GOT3 (cell line): Measurements from ENCODE around the gene SPATA45.

ENCODE experiments used
- DNase-seq: peaks from one replicate; lab custom pipeline; 2025; ENCODE audit warnings: mixed read lengths; lab: John Stamatoyannopoulos, UW

SPATA45 gene

GRCh38 chr1:212780759-212781158 lies 66.7 kb downstream of the SPATA45 start:
- no peak for DNase-seq
